ENCODE data around the gene FBLN2. TPM values are rescaled to one million over a fixed set of nuclear protein-coding genes. Genes with fewer than 3 reads are reported as not detected.

FBLN2 gene
- total RNA-seq, 2 experiments from 2014 or later, result 8.4 to 13.7 TPM

DNA sequence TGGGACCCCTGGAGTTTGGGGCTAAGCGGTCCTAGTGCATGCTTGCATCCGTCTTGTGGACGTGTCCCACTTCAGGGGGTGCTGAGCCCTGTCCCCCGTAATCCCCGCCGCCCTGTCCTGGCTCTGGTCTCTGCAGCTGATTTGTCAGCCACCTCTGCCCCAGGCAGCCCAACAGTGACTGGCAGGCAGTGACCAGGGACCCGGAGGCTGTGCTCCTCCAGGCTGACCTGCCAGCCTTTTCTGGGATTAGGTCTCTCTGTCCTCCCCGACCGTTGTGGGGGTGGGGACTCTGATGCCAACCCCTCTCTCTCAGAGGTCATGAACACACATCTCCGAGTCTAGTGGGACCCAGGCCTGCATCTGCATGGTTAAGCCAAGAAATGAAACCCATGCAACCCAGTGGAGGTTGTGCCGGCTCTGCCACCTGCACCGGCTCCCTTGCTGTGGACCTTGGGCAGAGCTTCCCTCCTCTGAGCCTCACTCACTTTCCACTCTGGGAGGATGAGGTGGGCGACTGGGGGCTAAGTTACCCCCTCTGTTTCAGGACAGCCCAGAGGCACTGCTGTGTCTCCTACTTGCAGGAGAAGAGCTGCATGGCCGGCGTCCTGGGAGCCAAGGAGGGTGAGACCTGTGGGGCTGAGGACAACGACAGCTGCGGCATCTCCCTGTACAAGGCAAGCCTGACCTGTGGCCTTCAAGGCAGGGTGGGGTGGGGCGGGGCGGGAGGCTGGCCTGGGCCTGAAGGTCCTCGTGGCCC, 60.2 kb downstream of the FBLN2 start:
- Mint-ChIP-seq H3K9me3 (no peaks in the 10 kb centered on the region), H3K4me3 (no peak overlapping the region), H3K4me1 (ENCODE audit: low read depth) (no peaks in the 10 kb centered on the region), H3K27me3 (no peaks in the 10 kb centered on the region), H3K36me3 (ENCODE audit: low read depth) (peaks cover 4% of the 10 kb centered on the region), H3K27ac (no peak overlapping the region)
- ATAC-seq, result no peak
- TF ChIP-seq, protein P1, sequence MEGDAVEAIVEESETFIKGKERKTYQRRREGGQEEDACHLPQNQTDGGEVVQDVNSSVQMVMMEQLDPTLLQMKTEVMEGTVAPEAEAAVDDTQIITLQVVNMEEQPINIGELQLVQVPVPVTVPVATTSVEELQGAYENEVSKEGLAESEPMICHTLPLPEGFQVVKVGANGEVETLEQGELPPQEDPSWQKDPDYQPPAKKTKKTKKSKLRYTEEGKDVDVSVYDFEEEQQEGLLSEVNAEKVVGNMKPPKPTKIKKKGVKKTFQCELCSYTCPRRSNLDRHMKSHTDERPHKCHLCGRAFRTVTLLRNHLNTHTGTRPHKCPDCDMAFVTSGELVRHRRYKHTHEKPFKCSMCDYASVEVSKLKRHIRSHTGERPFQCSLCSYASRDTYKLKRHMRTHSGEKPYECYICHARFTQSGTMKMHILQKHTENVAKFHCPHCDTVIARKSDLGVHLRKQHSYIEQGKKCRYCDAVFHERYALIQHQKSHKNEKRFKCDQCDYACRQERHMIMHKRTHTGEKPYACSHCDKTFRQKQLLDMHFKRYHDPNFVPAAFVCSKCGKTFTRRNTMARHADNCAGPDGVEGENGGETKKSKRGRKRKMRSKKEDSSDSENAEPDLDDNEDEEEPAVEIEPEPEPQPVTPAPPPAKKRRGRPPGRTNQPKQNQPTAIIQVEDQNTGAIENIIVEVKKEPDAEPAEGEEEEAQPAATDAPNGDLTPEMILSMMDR (IDR thresholded peaks at IDR 0.05), result no peak
- CTCF ChIA-PET, result no interaction called here
- intact Hi-C loops (cut with micrococcal nuclease), result no loop called here
- POLR2A ChIA-PET, result no interaction called here
- no peak for DNase-seq

DNA sequence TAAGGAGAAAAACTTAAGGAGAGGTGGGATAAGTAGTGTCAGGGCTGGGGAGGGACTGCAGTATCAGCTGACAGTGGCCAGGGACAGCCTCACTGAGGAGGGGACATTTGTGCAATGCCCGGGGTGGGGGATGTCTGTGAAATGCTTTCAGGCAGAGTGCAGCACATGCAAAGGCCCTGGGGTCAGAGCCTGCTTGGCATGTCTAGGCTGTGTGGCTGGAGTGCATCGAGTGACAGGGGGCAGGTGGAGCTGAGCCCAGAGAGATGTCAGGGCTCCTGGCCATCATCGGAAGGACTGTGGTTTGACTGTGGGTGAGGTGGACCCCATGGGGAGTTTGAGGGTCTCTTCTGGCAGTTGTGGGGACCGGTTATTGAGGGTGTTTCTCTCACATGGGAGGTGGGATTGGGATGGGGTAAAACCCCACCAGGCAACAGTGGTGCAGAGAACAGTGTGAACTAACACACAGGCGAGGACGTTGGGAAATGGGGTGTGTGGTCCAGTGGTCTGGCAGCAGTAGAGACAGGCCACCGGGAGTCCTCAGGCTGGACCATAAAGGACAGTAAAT, 61.2 kb downstream of the FBLN2 start:
- H3K27me3 Mint-ChIP-seq, result no peaks in the 10 kb centered on the region
- H3K36me3 Mint-ChIP-seq (ENCODE audit: low read depth), result peaks cover 8% of the 10 kb centered on the region
- H3K9me3 Mint-ChIP-seq, result no peaks in the 10 kb centered on the region
- H3K4me3 Mint-ChIP-seq, result no peak overlapping the region
- TF ChIP-seq, protein P1 (IDR thresholded peaks at IDR 0.05), result no peak
- ATAC-seq (no peak), DNase-seq (no peak)
- ChIA-PET CTCF (no interaction called here), POLR2A (no interaction called here)
- intact Hi-C loops (cut with micrococcal nuclease), result no loop called here
- H3K4me1 Mint-ChIP-seq (ENCODE audit: low read depth), result no peaks in the 10 kb centered on the region
- H3K27ac Mint-ChIP-seq, result no peak overlapping the region

GRCh38 chr3:13611221-13611620, 62.3 kb downstream of the FBLN2 start:
- TF ChIP-seq, protein P1 (IDR thresholded peaks at IDR 0.05), result no peak
- Mint-ChIP-seq H3K4me1 (ENCODE audit: low read depth) (no peaks in the 10 kb centered on the region), H3K27me3 (no peaks in the 10 kb centered on the region), H3K9me3 (no peaks in the 10 kb centered on the region), H3K4me3 (no peak overlapping the region), H3K36me3 (ENCODE audit: low read depth) (peaks cover 8% of the 10 kb centered on the region), H3K27ac (no peak overlapping the region)
- intact Hi-C loops (cut with micrococcal nuclease), result no loop called here
- CTCF ChIA-PET, result interaction anchor here (0.9 to 1.0 kb wide), 2 partner anchors 37 to 46 kb away, joined by 3 read pairs; no protein-coding TSS in a partner anchor
- ATAC-seq, result no peak
- POLR2A ChIA-PET, result no interaction called here
- DNase-seq, result no peak

DNA sequence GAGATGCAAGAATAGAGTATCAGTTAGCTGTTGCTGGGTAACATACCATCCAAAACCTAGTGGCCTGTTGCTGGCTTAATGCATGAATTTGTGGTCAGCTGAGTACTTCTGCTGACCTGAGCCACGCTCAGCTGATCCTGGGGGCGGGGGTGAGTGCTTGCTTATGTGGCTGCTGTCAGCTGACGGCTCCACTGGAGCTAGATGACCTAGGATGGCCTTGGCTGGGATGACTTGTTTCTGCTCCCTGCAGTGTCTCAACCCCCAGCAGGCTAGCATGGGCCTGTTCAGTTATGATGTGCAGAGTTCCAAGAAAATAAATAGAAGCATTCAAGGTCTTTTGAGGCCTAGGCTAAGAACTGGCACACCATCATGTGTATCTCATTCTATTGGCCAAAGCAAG, 63.9 kb downstream of the FBLN2 start:
- H3K9me3 Mint-ChIP-seq, result no peaks in the 10 kb centered on the region
- ChIA-PET CTCF (no interaction called here), POLR2A (no interaction called here)
- TF ChIP-seq, protein P1 (IDR thresholded peaks at IDR 0.05), result no peak
- no peaks in the 10 kb centered on the region for H3K4me1 Mint-ChIP-seq (ENCODE audit: low read depth)
- H3K4me3 Mint-ChIP-seq, result no peak overlapping the region
- intact Hi-C loops (cut with micrococcal nuclease), result no loop called here
- H3K27ac Mint-ChIP-seq, result no peak overlapping the region
- no peaks in the 10 kb centered on the region for H3K27me3 Mint-ChIP-seq
- DNase-seq (no peak), ATAC-seq (no peak)
- peaks cover 8% of the 10 kb centered on the region for H3K36me3 Mint-ChIP-seq (ENCODE audit: low read depth)

- TF ChIP-seq, protein P1 (IDR thresholded peaks at IDR 0.05), result no peak
- no peaks in the 10 kb centered on the region for H3K9me3 Mint-ChIP-seq
- ATAC-seq, result no peak
- H3K4me1 Mint-ChIP-seq (ENCODE audit: low read depth), result no peaks in the 10 kb centered on the region
- H3K36me3 Mint-ChIP-seq (ENCODE audit: low read depth), result peaks cover 8% of the 10 kb centered on the region
- no peak for DNase-seq
- ChIA-PET CTCF (no interaction called here), POLR2A (no interaction called here)
- no peaks in the 10 kb centered on the region for H3K27me3 Mint-ChIP-seq
- H3K4me3 Mint-ChIP-seq, result no peak overlapping the region
- no peak overlapping the region for H3K27ac Mint-ChIP-seq
- intact Hi-C loops (cut with micrococcal nuclease), result no loop called here
Measured at GRCh38 chr3:13613343-13614190, 64.6 kb downstream of the FBLN2 start.

Data from activated CD8-positive, alpha-beta T cell treated with anti-CD3 and anti-CD28 coated beads for 36 hours (primary cell).